Activated B cell treated with CpG ODN at 0.5 μM for 24 hours (primary cell): ENCODE results near the gene UBALD2. TPM values are rescaled to one million over a fixed set of nuclear protein-coding genes. Genes with fewer than 3 reads are reported as not detected.

Experiments used
- ATAC-seq: fragments of 200-7000 bp; cut with Tn5 transposase; one replicate; pipeline ENCODE4 v1.10.0; 2021; ENCODE audit warnings: low read depth, mild to moderate bottlenecking, moderate library complexity
- CTCF ChIA-PET: fragments of 350-600 bp; sonication (Branson Sonifier 250); formaldehyde crosslinking; loops from one replicate; lab custom pipeline; 2021; ENCODE audit warnings: antibody characterized with exemption; lab: Charles Lee
- POLR2A ChIA-PET: fragments of 350-600 bp; sonication (Branson Sonifier 250); formaldehyde crosslinking; loops from one replicate; lab custom pipeline; 2021; ENCODE audit warnings: antibody characterized with exemption; lab: Charles Lee
- DNase-seq: peaks from one replicate; pipeline ENCODE4 v3.0.0; 2022
- H3K27ac Mint-ChIP-seq: one replicate; pipeline ENCODE4 v1.8.0; 2020; ENCODE audit warnings: mixed read lengths
- H3K27me3 Mint-ChIP-seq: one replicate; pipeline ENCODE4 v1.8.0; 2021; ENCODE audit warnings: mixed read lengths
- H3K36me3 Mint-ChIP-seq: one replicate; pipeline ENCODE4 v1.8.0; 2021; ENCODE audit warnings: low read depth, mixed read lengths
- H3K4me1 Mint-ChIP-seq: one replicate; pipeline ENCODE4 v1.8.0; 2021; ENCODE audit warnings: mixed read lengths
- H3K4me3 Mint-ChIP-seq: one replicate; pipeline ENCODE4 v1.8.0; 2020; ENCODE audit warnings: mild to moderate bottlenecking, mixed read lengths
- H3K9me3 Mint-ChIP-seq: one replicate; pipeline ENCODE4 v1.8.0; 2020; ENCODE audit warnings: mixed read lengths
- intact Hi-C: fragments of 100-400 bp; cut with micrococcal nuclease; formaldehyde crosslinking; loops from one replicate; pipeline ENCODE4 v1.15.1; 2024
- total RNA-seq: library from RNA; stranded (reverse); gene quantifications from 2 replicates; pipeline ENCODE4 v1.2.3, GENCODE V29; 2022
- TF ChIP-seq, protein P1 (sequence below): fragments of 200-600 bp; IDR thresholded peaks from one replicate; pipeline ENCODE4 v1.8.0; 2022; ENCODE audit warnings: antibody characterized with exemption, mild to moderate bottlenecking

UBALD2 gene
- total RNA-seq, 1 donor from 2014 or later: 152 TPM

DNA sequence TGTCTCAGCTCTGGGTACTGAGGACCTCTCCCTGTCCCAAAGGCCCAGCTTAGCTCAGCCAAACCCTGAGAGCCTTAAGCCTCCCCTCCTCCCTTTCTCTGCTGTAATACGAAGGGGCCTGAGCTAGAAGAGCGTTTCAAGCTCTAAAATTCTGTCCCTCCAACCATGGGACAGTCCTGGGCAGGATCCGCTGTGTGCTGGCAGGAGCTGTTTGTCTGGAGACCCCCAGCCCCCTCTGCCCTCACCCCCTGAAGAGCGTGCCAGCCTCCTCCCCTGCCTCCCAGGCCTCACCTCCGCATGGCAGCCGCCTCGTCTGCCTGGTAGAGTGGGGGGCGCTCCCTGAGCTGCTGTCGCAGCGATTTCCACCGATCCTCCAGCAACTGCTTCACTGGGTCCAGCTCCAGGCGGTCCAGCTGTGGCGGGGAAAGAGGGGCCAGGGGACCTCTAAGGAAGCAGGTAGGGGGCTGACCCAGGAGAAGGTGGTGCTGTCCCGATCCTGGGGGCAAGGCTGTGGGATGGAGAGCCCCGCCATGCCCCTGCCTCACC, 14.7 kb downstream of the UBALD2 start:
- CTCF ChIA-PET: interaction anchor here (0.6 to 6.7 kb wide), 46 partner anchors 8 to 272 kb away, joined by 3 to 228 read pairs (median 5); partner anchors contain the start of genes EXOC7, FOXJ1 and UBALD2
- ATAC-seq (no peak), DNase-seq (no peak)
- TF ChIP-seq, protein P1, sequence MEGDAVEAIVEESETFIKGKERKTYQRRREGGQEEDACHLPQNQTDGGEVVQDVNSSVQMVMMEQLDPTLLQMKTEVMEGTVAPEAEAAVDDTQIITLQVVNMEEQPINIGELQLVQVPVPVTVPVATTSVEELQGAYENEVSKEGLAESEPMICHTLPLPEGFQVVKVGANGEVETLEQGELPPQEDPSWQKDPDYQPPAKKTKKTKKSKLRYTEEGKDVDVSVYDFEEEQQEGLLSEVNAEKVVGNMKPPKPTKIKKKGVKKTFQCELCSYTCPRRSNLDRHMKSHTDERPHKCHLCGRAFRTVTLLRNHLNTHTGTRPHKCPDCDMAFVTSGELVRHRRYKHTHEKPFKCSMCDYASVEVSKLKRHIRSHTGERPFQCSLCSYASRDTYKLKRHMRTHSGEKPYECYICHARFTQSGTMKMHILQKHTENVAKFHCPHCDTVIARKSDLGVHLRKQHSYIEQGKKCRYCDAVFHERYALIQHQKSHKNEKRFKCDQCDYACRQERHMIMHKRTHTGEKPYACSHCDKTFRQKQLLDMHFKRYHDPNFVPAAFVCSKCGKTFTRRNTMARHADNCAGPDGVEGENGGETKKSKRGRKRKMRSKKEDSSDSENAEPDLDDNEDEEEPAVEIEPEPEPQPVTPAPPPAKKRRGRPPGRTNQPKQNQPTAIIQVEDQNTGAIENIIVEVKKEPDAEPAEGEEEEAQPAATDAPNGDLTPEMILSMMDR: no peak
- intact Hi-C loops: loop anchor here (1.0 to 10.0 kb wide), 5 partner anchors 98 to 375 kb away; partner anchors contain the start of gene MRPL38
- H3K4me1 Mint-ChIP-seq: peaks cover 28% of the 10 kb centered on the region
- H3K27ac Mint-ChIP-seq: no peak overlapping the region
- no peak overlapping the region for H3K4me3 Mint-ChIP-seq
- POLR2A ChIA-PET: interaction anchor here (0.5 to 14.6 kb wide), 11 partner anchors 9 to 266 kb away, joined by 3 to 462 read pairs (median 6); partner anchors contain the start of genes EXOC7 and UBALD2
- H3K27me3 Mint-ChIP-seq: no peaks in the 10 kb centered on the region
- H3K36me3 Mint-ChIP-seq: no peaks in the 10 kb centered on the region
- no peaks in the 10 kb centered on the region for H3K9me3 Mint-ChIP-seq

- CTCF ChIA-PET: interaction anchor here (1.2 to 6.7 kb wide), 14 partner anchors 10 to 266 kb away, joined by 3 to 228 read pairs (median 14); partner anchors contain the start of gene UBALD2
- H3K4me1 Mint-ChIP-seq: peaks cover 20% of the 10 kb centered on the region
- no peaks in the 10 kb centered on the region for H3K9me3 Mint-ChIP-seq
- TF ChIP-seq, protein P1: no peak
- no peaks in the 10 kb centered on the region for H3K36me3 Mint-ChIP-seq
- no peak for ATAC-seq
- POLR2A ChIA-PET: interaction anchor here (1.6 to 14.6 kb wide), 5 partner anchors 9 to 159 kb away, joined by 7 to 462 read pairs (median 10); partner anchors contain the start of gene UBALD2
- no peaks in the 10 kb centered on the region for H3K27me3 Mint-ChIP-seq
- H3K4me3 Mint-ChIP-seq: no peak overlapping the region
- H3K27ac Mint-ChIP-seq: no peak overlapping the region
- intact Hi-C loops: no loop called here
- no peak for DNase-seq
Observed at GRCh38 chr17:76280650-76281049, 15.5 kb downstream of the UBALD2 start.

- H3K9me3 Mint-ChIP-seq: no peaks in the 10 kb centered on the region
- H3K4me1 Mint-ChIP-seq: peaks cover 9% of the 10 kb centered on the region
- no peaks in the 10 kb centered on the region for H3K27me3 Mint-ChIP-seq
- ChIA-PET POLR2A (interaction anchor here (0.5 to 14.6 kb wide), 4 partner anchors 10 to 160 kb away, joined by 7 to 462 read pairs (median 38); partner anchors contain the start of gene UBALD2), CTCF (interaction anchor here (0.6 to 6.7 kb wide), 7 partner anchors 16 to 267 kb away, joined by 3 to 228 read pairs (median 33); partner anchors contain the start of gene EXOC7)
- no peak overlapping the region for H3K4me3 Mint-ChIP-seq
- ATAC-seq (no peak), DNase-seq (no peak)
- TF ChIP-seq, protein P1: no peak
- intact Hi-C loops: no loop called here
- no peak overlapping the region for H3K27ac Mint-ChIP-seq
- H3K36me3 Mint-ChIP-seq: no peaks in the 10 kb centered on the region
Observed at GRCh38 chr17:76281573-76282371, 16.6 kb downstream of the UBALD2 start.

- no peaks in the 10 kb centered on the region for H3K4me1 Mint-ChIP-seq
- H3K27ac Mint-ChIP-seq: no peak overlapping the region
- CTCF ChIA-PET: no interaction called here
- ATAC-seq: no peak
- TF ChIP-seq, protein P1: no peak
- no peak for DNase-seq
- no peaks in the 10 kb centered on the region for H3K9me3 Mint-ChIP-seq
- no peak overlapping the region for H3K4me3 Mint-ChIP-seq
- POLR2A ChIA-PET: no interaction called here
- no peaks in the 10 kb centered on the region for H3K27me3 Mint-ChIP-seq
- intact Hi-C loops: no loop called here
- H3K36me3 Mint-ChIP-seq: no peaks in the 10 kb centered on the region
Observed at GRCh38 chr17:76292567-76292966, 27.4 kb downstream of the UBALD2 start.

- H3K9me3 Mint-ChIP-seq: no peaks in the 10 kb centered on the region
- POLR2A ChIA-PET: no interaction called here
- H3K36me3 Mint-ChIP-seq: no peaks in the 10 kb centered on the region
- no peak overlapping the region for H3K27ac Mint-ChIP-seq
- no peak overlapping the region for H3K4me3 Mint-ChIP-seq
- no peaks in the 10 kb centered on the region for H3K4me1 Mint-ChIP-seq
- CTCF ChIA-PET: no interaction called here
- DNase-seq: no peak
- H3K27me3 Mint-ChIP-seq: no peaks in the 10 kb centered on the region
- TF ChIP-seq, protein P1: no peak
- ATAC-seq: no peak
- intact Hi-C loops: no loop called here
Observed at GRCh38 chr17:76293106-76293505, 28.0 kb downstream of the UBALD2 start.
